Stimulated activated CD8-positive, alpha-beta memory T cell treated with anti-CD3 and anti-CD28 coated beads, Interleukin-12 subunit alpha, Interleukin-12 subunit beta, amount 100 ng/mL, for 24 hours (primary cell): Measurements from ENCODE around the gene RGS1.
"Not testable (repeated sequence)": the region's sequence is repeated elsewhere in the genome, so short reads cannot be mapped to it uniquely, and the experiment has no call there.

Experiments
- DNase-seq: peaks from one replicate; pipeline ENCODE4 v3.0.0-alpha.2; 2020; ENCODE audit errors: extremely low read depth

RGS1 gene

DNA sequence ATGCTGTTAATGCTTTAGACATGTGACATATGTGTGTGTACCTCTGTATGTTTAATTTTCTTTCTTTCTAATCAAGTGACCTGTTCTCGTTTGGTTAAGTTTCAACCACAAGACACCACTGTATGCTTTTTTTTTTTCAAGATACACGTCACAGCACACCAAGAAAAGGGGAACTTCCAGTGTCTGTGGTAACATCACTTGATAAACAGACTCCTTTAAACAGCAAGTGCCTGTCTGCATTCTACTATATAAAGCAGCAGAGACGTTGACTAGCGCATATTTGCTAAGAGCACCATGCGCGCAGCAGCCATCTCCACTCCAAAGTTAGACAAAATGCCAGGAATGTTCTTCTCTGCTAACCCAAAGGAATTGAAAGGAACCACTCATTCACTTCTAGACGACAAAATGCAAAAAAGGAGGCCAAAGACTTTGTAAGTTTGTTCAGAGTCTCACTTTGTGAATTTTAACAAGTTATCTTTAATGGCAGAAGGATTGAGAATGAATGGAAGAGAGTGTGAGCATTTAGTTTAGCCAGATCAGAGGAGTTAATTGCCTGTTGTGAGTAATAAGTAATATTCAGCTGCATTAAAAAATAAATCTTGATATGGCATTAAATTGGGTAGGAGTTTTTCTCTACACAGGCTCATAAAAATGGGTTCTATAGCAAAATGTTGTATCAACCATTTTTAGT is at the start of gene RGS1:
Gene RGS1, plus strand, starts transcription at position 275 of the 691 bp plus-strand sequence. Its CDS starts 20 bp downstream, at position 295.
- DNase-seq, result no peak

DNA sequence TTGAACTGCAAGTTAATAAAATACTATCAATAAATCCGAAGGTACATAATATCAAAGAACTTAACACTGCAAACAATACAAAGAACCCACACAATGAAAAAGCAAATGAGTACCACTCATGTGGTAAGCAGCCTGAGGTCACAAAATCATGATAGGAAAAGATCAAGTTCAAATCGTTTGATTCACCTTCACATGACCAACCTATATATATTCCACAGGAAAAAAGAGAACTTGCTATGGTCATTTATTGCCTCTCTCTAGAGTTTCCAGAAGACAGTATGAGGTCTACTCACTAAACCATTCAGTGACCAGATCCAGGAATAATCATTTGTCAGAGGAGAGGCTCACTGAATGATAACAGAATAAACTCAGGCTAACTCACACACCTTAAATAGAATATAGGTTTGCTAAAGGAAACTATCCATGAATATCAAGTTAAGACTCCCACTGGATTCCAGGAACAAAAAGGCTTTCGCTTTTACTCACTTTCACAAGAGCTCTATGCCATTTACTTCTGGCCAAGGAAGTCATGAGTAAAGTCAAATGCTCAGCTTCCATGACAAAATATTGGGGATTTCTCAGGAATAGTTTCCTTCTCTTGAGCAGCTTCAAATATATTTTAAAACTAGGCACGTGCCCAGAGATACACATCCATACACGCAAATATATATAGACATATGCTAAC is 48.3 kb upstream of the RGS1 start:
- DNase-seq, result no peak

DNA sequence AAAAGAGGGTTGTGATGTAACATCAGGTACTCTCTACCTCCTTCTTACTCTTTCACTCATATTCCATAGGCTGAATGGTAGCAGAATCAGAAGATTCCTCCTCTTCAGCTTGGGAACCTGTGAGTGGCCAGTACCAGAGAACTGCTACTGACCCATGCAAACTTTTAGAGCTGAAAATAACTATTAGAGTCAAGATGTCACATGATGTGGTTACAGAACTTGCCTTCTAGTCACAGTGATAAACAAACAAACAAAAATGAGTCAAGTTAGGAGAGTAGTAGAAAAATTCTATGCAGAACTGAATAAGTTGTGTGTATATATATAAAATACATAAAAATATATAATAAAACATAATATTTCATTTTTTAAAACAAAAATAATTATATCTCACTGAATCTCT is 47.6 kb upstream of the RGS1 start:
- DNase-seq, result no peak

GRCh38 chr1:192529031-192529755 is 46.4 kb upstream of the RGS1 start:
- DNase-seq, result no peak

- DNase-seq, result no peak
These were observed 45.8 kb upstream of the RGS1 start for GRCh38 chr1:192529811-192530210.

DNA sequence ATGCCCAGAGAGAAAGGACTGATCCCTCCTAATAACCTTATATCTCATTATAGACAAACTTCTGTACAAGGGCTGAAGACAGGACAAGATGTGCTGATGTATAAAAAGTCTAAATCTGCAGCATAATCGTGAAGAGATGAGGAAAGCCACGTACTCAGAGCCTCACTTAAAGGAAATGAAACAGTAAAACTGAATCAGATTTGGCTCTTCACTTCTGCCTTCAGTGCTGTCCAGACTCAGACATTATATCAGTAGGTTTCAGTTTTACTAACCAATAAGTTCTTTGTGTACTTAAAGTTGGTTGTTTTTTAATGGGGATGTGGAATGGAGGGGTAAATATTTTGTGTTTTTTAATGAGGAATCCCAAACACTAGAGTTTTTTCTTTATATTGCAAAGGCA is 45.3 kb upstream of the RGS1 start:
- no peak for DNase-seq

GRCh38 chr1:192531037-192531703 is 44.4 kb upstream of the RGS1 start:
- DNase-seq, result not testable (repeated sequence)

DNA sequence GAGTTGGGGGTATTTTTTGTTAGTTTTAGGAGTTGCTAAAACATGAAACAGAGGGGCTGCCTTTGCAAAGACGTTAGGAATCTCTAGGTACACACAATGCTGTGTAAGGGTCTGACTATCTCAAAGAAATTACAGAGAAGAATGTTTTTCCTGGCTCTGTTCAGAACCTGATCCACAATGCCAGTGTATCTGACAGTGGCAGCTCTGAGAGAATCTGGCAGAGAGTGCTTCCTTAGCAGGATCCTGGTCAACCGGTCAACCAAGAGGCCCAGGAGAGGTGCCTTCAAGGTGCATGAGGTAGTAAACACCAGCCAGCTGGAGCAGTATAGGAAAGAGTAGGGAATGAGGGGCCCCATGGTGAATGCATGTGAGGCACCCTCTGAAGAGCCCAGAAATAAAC is 40.9 kb upstream of the RGS1 start:
- no peak for DNase-seq

DNA sequence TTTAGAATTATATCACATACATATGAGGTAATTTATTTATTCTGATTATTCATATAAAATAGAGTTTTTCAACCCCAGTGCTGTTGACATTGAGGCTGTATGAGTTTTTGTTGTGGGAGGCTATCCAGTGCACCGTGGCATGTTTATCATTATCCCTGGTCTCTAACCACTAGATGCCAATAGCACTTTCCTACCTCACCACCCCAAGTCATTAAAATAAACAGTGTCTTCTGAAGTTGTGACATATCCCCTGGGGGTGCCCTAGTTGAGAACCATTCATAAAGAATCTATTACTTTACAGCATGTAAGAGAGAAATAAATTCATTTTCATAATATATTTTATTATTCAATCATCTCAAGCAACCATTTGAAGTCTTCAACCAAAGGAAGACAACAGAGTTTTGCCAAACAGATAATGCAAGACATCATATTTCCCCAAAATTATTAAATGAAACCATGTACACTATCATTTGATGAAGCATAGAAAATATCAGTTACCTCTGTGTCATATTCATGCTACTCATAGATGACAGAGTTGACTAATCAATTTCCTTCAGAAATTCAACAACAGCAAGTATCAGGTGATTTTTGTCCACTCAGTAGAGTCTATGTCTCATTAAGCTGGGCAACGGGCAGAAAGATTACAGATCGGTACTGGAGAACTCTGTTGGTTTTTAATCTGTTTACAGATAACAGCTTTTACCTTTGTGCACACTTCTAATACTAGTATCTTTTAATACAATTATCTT is 39.5 kb upstream of the RGS1 start:
- DNase-seq, result no peak

GRCh38 chr1:192538407-192539296 is 36.9 kb upstream of the RGS1 start:
- no peak for DNase-seq

DNA sequence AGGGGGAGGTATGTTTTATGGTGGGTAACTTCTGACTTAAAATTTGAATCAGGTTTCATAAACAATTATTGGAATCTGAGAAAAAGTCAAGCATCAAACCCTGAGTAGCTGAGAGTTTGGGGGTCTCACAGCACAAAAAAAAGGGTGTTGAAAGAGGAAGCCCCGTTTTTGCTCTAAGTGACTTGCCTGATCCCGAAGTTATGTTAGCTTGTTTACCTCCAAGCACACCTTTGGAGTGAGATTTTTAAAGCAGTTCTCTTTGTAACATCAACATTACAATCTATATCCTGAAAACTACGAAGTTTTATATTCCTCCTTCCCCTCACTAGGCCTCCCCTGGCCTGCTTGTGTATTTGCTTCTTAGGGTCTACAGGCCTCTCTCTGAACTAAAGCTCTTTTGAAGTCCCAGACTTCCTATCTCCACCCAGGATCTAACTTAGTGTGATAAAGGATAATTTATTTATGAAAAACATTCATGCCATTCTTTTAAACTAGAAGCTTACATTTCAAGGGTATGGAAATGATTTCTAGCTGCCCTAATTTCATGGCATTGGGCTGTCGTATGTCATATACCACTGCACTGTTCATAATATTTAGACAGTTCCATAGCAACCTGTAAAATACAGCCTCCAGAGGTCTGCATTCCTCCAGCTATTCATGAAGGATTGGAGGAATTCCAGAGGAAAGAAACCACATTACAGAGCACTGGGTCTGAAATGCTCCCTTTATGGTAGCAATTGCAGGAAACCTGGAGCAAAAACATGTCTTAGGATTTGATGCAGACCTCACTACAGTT is 36.1 kb upstream of the RGS1 start:
- DNase-seq, result no peak

- no peak for DNase-seq
These were observed 32.1 kb upstream of the RGS1 start for GRCh38 chr1:192543445-192543844.

DNA sequence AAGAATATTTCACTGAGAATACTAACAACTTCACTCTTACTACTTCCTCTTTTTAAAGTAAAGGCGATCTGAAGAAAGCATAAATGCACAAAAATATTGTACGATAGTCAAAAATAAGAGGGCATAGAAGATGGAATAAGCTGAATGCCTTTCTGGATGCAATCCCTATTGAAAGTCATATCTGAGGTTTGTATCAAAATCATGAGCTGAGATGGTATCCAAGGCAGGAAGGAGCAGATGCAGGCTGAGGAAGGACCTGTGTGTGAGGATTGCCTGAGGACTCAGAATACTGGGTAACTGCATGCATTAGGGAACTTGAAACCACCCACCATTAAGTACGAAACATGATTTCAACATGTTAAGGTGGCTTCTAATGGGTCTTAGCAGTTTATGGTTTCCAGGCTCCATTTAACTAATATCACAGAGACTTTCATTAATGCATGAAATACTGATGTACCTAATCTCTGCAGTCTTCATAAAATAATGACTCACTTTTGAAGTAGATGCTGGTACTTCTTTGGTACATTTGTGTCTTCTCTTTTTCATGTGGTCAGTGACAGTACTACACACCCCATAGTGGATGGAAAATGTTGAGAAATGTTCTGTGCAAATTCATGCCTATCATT is 29.6 kb upstream of the RGS1 start:
- no peak for DNase-seq

DNA sequence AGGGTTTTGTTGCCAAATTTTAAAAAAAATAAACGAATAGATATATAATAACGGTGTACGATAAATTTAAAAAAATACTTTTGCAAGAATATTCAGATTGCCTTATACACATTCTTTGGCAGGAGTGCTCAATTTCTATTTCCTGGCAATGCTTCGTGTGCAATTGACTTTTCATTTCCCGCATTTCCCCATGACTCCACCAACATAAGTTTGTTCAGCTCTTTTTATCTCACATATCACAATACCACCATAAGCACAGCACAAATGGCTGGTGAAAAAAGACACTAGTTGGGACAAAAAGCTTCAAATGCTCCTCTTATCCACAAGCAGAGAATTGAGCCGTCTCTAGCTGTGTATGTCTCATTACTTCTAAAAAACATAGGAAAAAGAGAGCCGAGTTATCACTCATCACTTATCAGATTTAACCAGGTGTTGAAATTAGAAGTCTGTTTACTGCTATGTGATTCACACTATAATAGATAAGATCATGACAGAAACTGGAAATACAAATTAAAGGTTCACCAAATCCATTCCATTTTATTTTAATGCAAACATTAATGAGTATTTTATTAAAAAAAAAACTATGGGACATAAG is 28.9 kb upstream of the RGS1 start:
- no peak for DNase-seq

DNA sequence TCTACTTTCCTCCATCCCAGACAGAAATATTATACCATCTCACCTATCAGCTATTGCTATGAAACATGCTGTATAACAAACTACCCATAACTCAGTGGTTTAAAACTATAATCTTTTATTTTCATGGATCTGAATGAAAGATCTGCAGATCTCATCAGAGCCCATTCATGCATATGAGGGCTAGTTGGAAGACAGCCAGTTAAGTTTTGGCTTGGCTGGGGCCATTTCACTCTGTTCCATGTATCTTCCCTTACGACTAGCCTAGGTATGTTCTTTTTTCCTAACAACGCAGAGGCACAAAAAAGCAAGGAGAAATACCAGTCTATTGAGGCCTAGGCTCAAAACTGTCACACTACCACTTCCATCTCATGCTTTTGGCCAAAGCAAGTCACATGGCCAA is 28.1 kb upstream of the RGS1 start:
- no peak for DNase-seq

GRCh38 chr1:192549937-192550336 is 25.6 kb upstream of the RGS1 start:
- DNase-seq, result no peak

- DNase-seq, result no peak
These were observed 24.5 kb upstream of the RGS1 start for GRCh38 chr1:192550922-192551534.

DNA sequence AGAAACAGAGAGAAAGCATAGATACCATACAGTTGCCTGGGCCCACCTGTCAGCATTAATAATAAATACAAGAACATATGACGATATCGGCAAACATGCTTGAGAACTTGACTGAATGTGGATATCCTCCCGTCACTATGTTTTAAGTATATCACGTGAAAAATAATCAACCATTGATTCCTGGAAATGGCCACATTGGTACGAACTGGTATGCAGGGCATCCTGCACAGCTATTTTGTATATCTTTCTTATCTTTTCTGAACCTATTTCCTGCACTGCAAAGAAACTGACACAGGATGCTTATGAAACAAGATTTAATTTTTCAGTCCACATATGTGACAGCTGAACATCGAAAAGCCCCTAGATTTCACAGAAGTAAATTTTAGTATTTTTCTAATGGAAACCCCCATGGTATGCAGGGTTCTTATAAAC is 22.8 kb upstream of the RGS1 start:
- DNase-seq, result no peak
